GM23338 (cell line): Measurements from ENCODE around the gene COX7A2. TPM values are rescaled to one million over a fixed set of nuclear protein-coding genes. Genes with fewer than 3 reads are reported as not detected.

ENCODE experiments used
- ATAC-seq: fragments of 200-7000 bp; cut with Tn5 transposase; 3 replicates; pipeline ENCODE4 v1.9.1; 2020
- DNase-seq: peaks from one replicate; pipeline ENCODE4 v3.0.0-alpha.2; 2015; ENCODE audit warnings: low spot score
- H2AFZ ChIP-seq: fragments of 200-600 bp; sonication (generic); 2 replicates; pipeline ENCODE4 v1.8.0; 2016; ENCODE audit warnings: antibody characterized with exemption, mild to moderate bottlenecking, moderate library complexity
- H3F3A ChIP-seq: fragments of 200-600 bp; sonication (generic); replicated peaks from 2 replicates; pipeline ENCODE4 v1.8.0; 2017; ENCODE audit warnings: antibody characterized with exemption, mixed run types, low read depth
- H3K27ac ChIP-seq: fragments of 200-600 bp; sonication (generic); 2 replicates; pipeline ENCODE4 v1.6.1; 2016; ENCODE audit warnings: low read depth
- H3K27me3 ChIP-seq: fragments of 200-600 bp; sonication (generic); 2 replicates; pipeline ENCODE4 v1.8.0; 2016; ENCODE audit warnings: mild to moderate bottlenecking, mixed run types, moderate library complexity; ENCODE audit not compliant: insufficient read depth
- H3K36me3 ChIP-seq: fragments of 200-600 bp; sonication (generic); 2 replicates; pipeline ENCODE4 v1.8.0; 2016; ENCODE audit warnings: mild to moderate bottlenecking; ENCODE audit not compliant: insufficient read depth
- H3K4me1 ChIP-seq: fragments of 200-600 bp; sonication (generic); 2 replicates; pipeline ENCODE4 v1.8.0; 2016; ENCODE audit warnings: mild to moderate bottlenecking, moderate library complexity; ENCODE audit not compliant: insufficient read depth
- H3K4me2 ChIP-seq: fragments of 200-600 bp; sonication (generic); 2 replicates; pipeline ENCODE4 v1.7.1; 2017; ENCODE audit warnings: mixed run types
- H3K4me3 ChIP-seq: fragments of 200-600 bp; sonication (generic); 2 replicates; pipeline ENCODE4 v1.6.1; 2016; ENCODE audit warnings: mixed run types
- H3K79me2 ChIP-seq: fragments of 200-600 bp; sonication (generic); replicated peaks from 2 replicates; pipeline ENCODE4 v1.8.0; 2017; ENCODE audit warnings: mild to moderate bottlenecking; ENCODE audit not compliant: insufficient read depth
- H3K9me2 ChIP-seq: fragments of 200-600 bp; sonication (generic); 2 replicates; pipeline ENCODE4 v1.8.0; 2017; ENCODE audit not compliant: insufficient read depth
- H4K20me1 ChIP-seq: fragments of 200-600 bp; sonication (generic); replicated peaks from 2 replicates; pipeline ENCODE4 v1.8.0; 2017; ENCODE audit warnings: mild to moderate bottlenecking; ENCODE audit not compliant: insufficient read depth
- H3K27ac Mint-ChIP-seq: 2 replicates; pipeline ENCODE4 v1.8.0; 2020; ENCODE audit warnings: inconsistent platforms, mild to moderate bottlenecking, moderate library complexity, mixed read lengths
- H3K27me3 Mint-ChIP-seq: 3 replicates; pipeline ENCODE4 v1.8.0; 2022; ENCODE audit warnings: low read depth, mild to moderate bottlenecking, moderate library complexity, mixed read lengths, inconsistent platforms; ENCODE audit not compliant: insufficient read depth, poor library complexity
- H3K36me3 Mint-ChIP-seq: 3 replicates; pipeline ENCODE4 v1.8.0; 2021; ENCODE audit warnings: low read depth, mild to moderate bottlenecking, inconsistent platforms, moderate library complexity, mixed read lengths
- H3K4me1 Mint-ChIP-seq: 3 replicates; pipeline ENCODE4 v1.8.0; 2020; ENCODE audit warnings: mild to moderate bottlenecking, inconsistent platforms, mixed read lengths
- H3K4me3 Mint-ChIP-seq: 3 replicates; pipeline ENCODE4 v1.8.0; 2021; ENCODE audit warnings: moderate library complexity, mild to moderate bottlenecking, inconsistent platforms, mixed read lengths
- H3K9me3 Mint-ChIP-seq: 3 replicates; pipeline ENCODE4 v1.8.0; 2020; ENCODE audit warnings: moderate library complexity, mild to moderate bottlenecking, inconsistent platforms, mixed read lengths
- CREB1 ChIP-seq: fragments of 250-450 bp; sonication (Bioruptor Pico); IDR thresholded peaks from 2 replicates; pipeline ENCODE4 v1.5.0; 2020; ENCODE audit warnings: low read depth, mild to moderate bottlenecking, moderate library complexity
- CTCF ChIP-seq, 2 experiments: fragments of 200-600 bp in 1 of 2; sonication (generic) in 1 of 2; conservative IDR thresholded peaks; 2 replicates each; pipeline versions ENCODE4 v1.5.1 to v1.6.1; 2016 to 2017; ENCODE audit warnings: antibody characterized with exemption in 2 of 2, low read depth in 2 of 2, mild to moderate bottlenecking in 2 of 2, moderate library complexity in 1 of 2
- ETS1 ChIP-seq: IDR thresholded peaks from 2 replicates; pipeline ENCODE4 v1.6.1; 2016; ENCODE audit warnings: antibody characterized with exemption
- EZH2 ChIP-seq: fragments of 200-600 bp; sonication (generic); IDR thresholded peaks from one replicate; pipeline ENCODE4 v1.8.0; 2017; ENCODE audit warnings: antibody characterized with exemption, mild to moderate bottlenecking, low read depth; ENCODE audit not compliant: unreplicated experiment
- EZH2phosphoT487 ChIP-seq: fragments of 200-600 bp; sonication (generic); IDR thresholded peaks from one replicate; pipeline ENCODE4 v1.8.1; 2018; ENCODE audit warnings: antibody characterized with exemption; ENCODE audit not compliant: unreplicated experiment
- POLR2AphosphoS5 ChIP-seq: IDR thresholded peaks from 2 replicates; pipeline ENCODE4 v1.6.1; 2016; ENCODE audit warnings: antibody characterized with exemption, low read depth
- REST ChIP-seq: IDR thresholded peaks from one replicate; pipeline ENCODE4 v1.6.1; 2018; ENCODE audit warnings: antibody characterized with exemption; ENCODE audit not compliant: unreplicated experiment
- STAT1 ChIP-seq: IDR thresholded peaks from one replicate; pipeline ENCODE4 v1.6.1; 2016; ENCODE audit warnings: antibody characterized with exemption; ENCODE audit not compliant: unreplicated experiment
- ZNF331 ChIP-seq: fragments of 250-450 bp; sonication (Bioruptor Pico); IDR thresholded peaks from 2 replicates; pipeline ENCODE4 v1.5.0; 2020; ENCODE audit warnings: low read depth, mild to moderate bottlenecking, moderate library complexity
- polyA plus RNA-seq: library from polyadenylated mRNA; unstranded; fragments of >200 nt; fragmentation: Nextera tagmentation; extraction: Ambion mirVana; gene quantifications from 2 replicates; pipeline ENCODE4 v1.2.1, GENCODE V29; 2016
- total RNA-seq: library from RNA; depleted of rRNA; stranded (reverse); fragments of >200 nt; shearing (Covaris generic); gene quantifications from 2 replicates; pipeline ENCODE4 v1.2.3, GENCODE V29; 2014

Gene COX7A2
- total and polyA plus RNA-seq, 2 experiments from 2014 or later, result 93.7 to 963 TPM

- no peak for ATAC-seq
- Mint-ChIP-seq H3K27ac (no peak overlapping the region), H3K36me3 (no peaks in the 10 kb centered on the region), H3K27me3 (no peaks in the 10 kb centered on the region), H3K9me3 (no peaks in the 10 kb centered on the region), H3K4me3 (no peak overlapping the region), H3K4me1 (peaks cover 21% of the 10 kb centered on the region)
- Histone ChIP-seq H3K4me2 (no peak overlapping the region), H3K36me3 (no peaks in the 10 kb centered on the region), H3K27me3 (no peaks in the 10 kb centered on the region), H3K27ac (no peak overlapping the region), H2AFZ (no peak overlapping the region), H3F3A (no peaks in the 10 kb centered on the region), H3K9me2 (no peaks in the 10 kb centered on the region), H3K4me3 (no peak overlapping the region), H3K79me2 (peaks cover 20% of the 10 kb centered on the region), H4K20me1 (no peaks in the 10 kb centered on the region; the same call in 1 of the 2 replicates), H3K4me1 (peaks cover 12% of the 10 kb centered on the region)
- TF ChIP-seq EZH2phosphoT487, result no peak
- no peak for DNase-seq
Observed at GRCh38 chr6:75287424-75287823, 43.8 kb upstream of the COX7A2 start.

DNA sequence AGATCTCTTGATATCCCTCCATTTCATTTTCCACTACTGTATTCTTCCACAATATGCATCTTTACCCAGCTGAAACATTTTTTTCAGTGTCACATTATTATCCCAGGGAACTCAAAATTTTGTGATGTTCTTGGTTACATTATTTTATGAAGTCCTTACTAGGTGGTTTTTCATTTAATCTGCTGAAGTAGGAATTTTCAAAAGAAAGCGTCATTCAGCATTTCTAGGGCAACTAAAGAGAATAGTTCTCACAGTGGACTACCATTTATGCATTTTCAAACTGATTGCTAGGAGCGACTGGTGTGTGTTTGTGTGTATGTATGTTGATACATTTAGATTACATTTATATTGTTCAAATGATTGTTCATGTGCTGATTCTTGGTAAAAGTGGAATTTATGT, 43.4 kb upstream of the COX7A2 start:
- H3K4me1 Mint-ChIP-seq, result peaks cover 24% of the 10 kb centered on the region

More for the DNA sequence above, 43.4 kb upstream of the COX7A2 start:
- Histone ChIP-seq H3K79me2 (peaks cover 25% of the 10 kb centered on the region), H3K36me3 (no peaks in the 10 kb centered on the region), H4K20me1 (no peaks in the 10 kb centered on the region; the same call in 1 of the 2 replicates), H3K4me3 (no peak overlapping the region), H3K27me3 (no peaks in the 10 kb centered on the region), H3K27ac (no peak overlapping the region), H3K4me2 (no peak overlapping the region), H2AFZ (no peak overlapping the region), H3F3A (no peaks in the 10 kb centered on the region), H3K9me2 (no peaks in the 10 kb centered on the region), H3K4me1 (peaks cover 17% of the 10 kb centered on the region)
- no peak for DNase-seq
- no peaks in the 10 kb centered on the region for H3K9me3 Mint-ChIP-seq
- no peak overlapping the region for H3K4me3 Mint-ChIP-seq
- TF ChIP-seq ETS1 (no peak), CREB1 (CRISPR knock-in tag) (no peak), CTCF (conservative IDR thresholded peaks at IDR 0.05; ENCODE audit: low read depth in 2 of 2) (no peak), ZNF331 (CRISPR knock-in tag) (no peak), STAT1 (no peak), REST (no peak), EZH2 (no peak), POLR2AphosphoS5 (no peak)
- ATAC-seq, result no peak
- no peak overlapping the region for H3K27ac Mint-ChIP-seq
- H3K36me3 Mint-ChIP-seq, result no peaks in the 10 kb centered on the region
- no peaks in the 10 kb centered on the region for H3K27me3 Mint-ChIP-seq
